Tibial nerve (tissue), 4 donors: ENCODE data around the gene FRMD4B. TPM values are rescaled to one million over a fixed set of nuclear protein-coding genes. Genes with fewer than 3 reads are reported as not detected.

Source experiments
- DNase-seq, 2 donors: peaks; one replicate each; pipeline ENCODE4 v3.0.0-alpha.2; 2019; ENCODE audit warnings: low spot score in 2 of 2
- H3K27ac ChIP-seq, 4 donors: fragments of 200-600 bp; sonication (generic) in 3 of 4; one replicate each; pipeline ENCODE4 v1.5.1; 2017 to 2019; ENCODE audit warnings: mild to moderate bottlenecking in 1 of 4
- H3K27me3 ChIP-seq, 2 donors: fragments of 200-600 bp; sonication (generic) in 1 of 2; one replicate each; pipeline versions ENCODE4 v1.5.1 to v1.6.0; 2017 to 2019
- H3K36me3 ChIP-seq, 3 donors: fragments of 200-600 bp; sonication (generic); one replicate each; pipeline ENCODE4 v1.5.1; 2018 to 2019
- H3K4me1 ChIP-seq, 4 donors: fragments of 200-600 bp; sonication (generic) in 3 of 4; one replicate each; pipeline ENCODE4 v1.5.1; 2017 to 2019
- H3K4me3 ChIP-seq, 4 donors: fragments of 200-600 bp; sonication (generic) in 3 of 4; one replicate each; pipeline ENCODE4 v1.5.1; 2017 to 2019; ENCODE audit warnings: mild to moderate bottlenecking in 1 of 4, moderate library complexity in 1 of 4
- H3K9me3 ChIP-seq, 4 donors: fragments of 200-600 bp; sonication (generic) in 3 of 4; one replicate each; pipeline ENCODE4 v1.5.1; 2017 to 2019
- CTCF ChIP-seq, 5 experiments: fragments of 200-600 bp in 3 of 5; fragments of 450-650 bp in 2 of 5; sonication (generic) in 3 of 5; IDR thresholded peaks; one replicate each; pipeline ENCODE4 v1.5.1; 2016 to 2019; ENCODE audit warnings: antibody characterized with exemption in 5 of 5, mild to moderate bottlenecking in 3 of 5, moderate library complexity in 2 of 5
- EP300 ChIP-seq, 2 donors: sonication (generic); formaldehyde crosslinking; IDR thresholded peaks; one replicate each; pipeline ENCODE4 v1.6.1; 2017; ENCODE audit warnings: antibody characterized with exemption in 2 of 2, mild to moderate bottlenecking in 1 of 2
- POLR2A ChIP-seq, 2 donors: fragments of 450-650 bp; IDR thresholded peaks; one replicate each; pipeline ENCODE4 v1.6.1; 2017; ENCODE audit warnings: antibody characterized with exemption in 2 of 2, mild to moderate bottlenecking in 2 of 2, moderate library complexity in 2 of 2
- WGBS, 2 donors: methylation state at CpG; one replicate each; pipeline ENCODE4 v1.1.5; 2018; 5-methylcytosine and 5-hydroxymethylcytosine counted together
- total RNA-seq, 4 donors: library from RNA; depleted of rRNA; stranded (reverse); fragments of >200 nt; gene quantifications; one replicate each; pipeline ENCODE4 v1.1.0, GENCODE V29; 2016

The FRMD4B gene
- total RNA-seq, 4 donors from 2014 or later, result 41.7 to 62.1 (median 56.1) TPM

- H3K27me3 ChIP-seq, result no peaks in the 10 kb centered on the region
- H3K27ac ChIP-seq, result no peak overlapping the region
- H3K9me3 ChIP-seq, result no peaks in the 10 kb centered on the region
- no peak for TF ChIP-seq POLR2A (IDR thresholded peaks at IDR 0.05)
- TF ChIP-seq EP300 (IDR thresholded peaks at IDR 0.05), result no peak
- no peak for TF ChIP-seq CTCF (IDR thresholded peaks at IDR 0.05)
- 83 to 95% methylated on average over 2 of the region's 2 CpGs for WGBS, 2 donors
- DNase-seq, result no peak
- H3K4me3 ChIP-seq, result no peak overlapping the region
- no peaks in the 10 kb centered on the region for H3K4me1 ChIP-seq
- no peaks in the 10 kb centered on the region for H3K36me3 ChIP-seq
Measured at GRCh38 chr3:69137412-69137811, 248.5 kb downstream of the FRMD4B start.

DNA sequence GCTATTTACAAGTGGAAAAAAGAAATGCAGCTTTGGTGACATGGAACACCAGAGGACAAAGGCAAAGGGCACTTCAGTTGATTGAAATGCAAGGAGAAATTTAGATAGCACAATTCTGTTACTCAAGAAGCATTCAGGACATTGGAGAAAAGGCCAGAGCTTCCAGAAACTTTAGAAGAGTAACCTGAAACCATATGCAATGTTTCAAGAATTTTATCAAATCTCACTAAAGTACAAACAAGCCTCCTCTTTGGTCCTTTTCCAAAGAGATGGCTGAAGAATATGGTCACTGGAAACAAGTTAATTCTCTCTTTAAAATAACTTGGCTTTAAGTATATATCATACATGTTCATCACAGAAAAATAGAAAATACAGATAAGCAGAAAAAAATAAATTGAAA lies 248.9 kb downstream of the FRMD4B start:
- TF ChIP-seq POLR2A (IDR thresholded peaks at IDR 0.05), result no peak
- no peak for TF ChIP-seq CTCF (IDR thresholded peaks at IDR 0.05)
- no peak for TF ChIP-seq EP300 (IDR thresholded peaks at IDR 0.05)
- H3K36me3 ChIP-seq, result no peaks in the 10 kb centered on the region

GRCh38 chr3:69130689-69131088 lies 255.2 kb downstream of the FRMD4B start:
- no peak overlapping the region for H3K4me3 ChIP-seq
- DNase-seq, result no peak
- TF ChIP-seq CTCF (IDR thresholded peaks at IDR 0.05) (no peak), POLR2A (IDR thresholded peaks at IDR 0.05) (no peak), EP300 (IDR thresholded peaks at IDR 0.05) (no peak)

More for the DNA sequence above, 248.9 kb downstream of the FRMD4B start:
- Histone ChIP-seq H3K9me3 (no peaks in the 10 kb centered on the region), H3K27me3 (no peaks in the 10 kb centered on the region), H3K4me1 (no peaks in the 10 kb centered on the region), H3K4me3 (no peak overlapping the region), H3K27ac (no peak overlapping the region)
- DNase-seq, result no peak

DNA sequence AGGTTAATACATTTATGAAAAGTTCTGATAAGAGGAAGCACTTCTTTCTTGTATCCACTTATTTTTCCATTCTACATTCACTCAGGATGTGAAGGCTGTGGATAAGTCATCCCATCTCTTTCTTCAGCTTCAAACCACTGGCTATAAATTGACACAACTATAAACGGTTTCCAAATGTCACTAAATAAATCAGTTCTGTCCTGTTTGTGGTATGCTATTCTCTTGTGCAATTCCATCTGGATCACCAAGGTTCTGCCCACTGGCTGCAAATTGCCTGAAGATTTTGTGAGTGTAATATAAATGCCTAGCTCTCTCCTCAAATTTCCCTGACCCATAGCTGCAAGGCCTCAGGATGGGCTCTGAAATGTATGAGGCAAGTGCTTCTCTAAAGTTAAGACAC lies 256.4 kb downstream of the FRMD4B start:
- Histone ChIP-seq H3K9me3 (no peaks in the 10 kb centered on the region), H3K4me1 (no peaks in the 10 kb centered on the region), H3K4me3 (no peak overlapping the region), H3K27ac (no peak overlapping the region), H3K27me3 (no peaks in the 10 kb centered on the region), H3K36me3 (no peaks in the 10 kb centered on the region)
- WGBS, 2 donors, result 19 to 20% methylated on average over 1 of the region's 1 CpG
- no peak for TF ChIP-seq CTCF (IDR thresholded peaks at IDR 0.05)
- TF ChIP-seq EP300 (IDR thresholded peaks at IDR 0.05), result no peak
- no peak for TF ChIP-seq POLR2A (IDR thresholded peaks at IDR 0.05)
- no peak for DNase-seq

More at GRCh38 chr3:69130689-69131088, 255.2 kb downstream of the FRMD4B start:
- Histone ChIP-seq H3K36me3 (no peaks in the 10 kb centered on the region), H3K4me1 (no peaks in the 10 kb centered on the region), H3K27me3 (no peaks in the 10 kb centered on the region), H3K27ac (no peak overlapping the region), H3K9me3 (no peaks in the 10 kb centered on the region)

DNA sequence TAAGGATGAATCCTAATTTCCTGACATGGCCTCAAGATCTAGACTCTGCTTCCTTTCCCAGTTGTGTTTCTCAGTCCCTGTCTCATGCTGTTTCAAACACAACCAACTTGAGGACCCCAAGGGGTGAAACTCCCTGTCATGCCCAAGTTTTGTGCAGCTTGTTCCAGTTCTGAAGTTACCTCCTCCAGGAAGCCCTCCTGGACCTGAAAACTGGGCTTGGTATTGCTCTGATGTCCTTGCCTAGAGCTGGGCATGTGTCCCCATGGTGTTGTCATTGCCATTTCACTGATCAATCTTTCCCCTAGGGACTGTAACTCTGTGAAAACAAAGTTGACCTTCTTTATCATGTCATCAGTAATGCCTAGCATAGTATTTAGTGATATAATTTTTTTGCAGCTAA lies 257.4 kb downstream of the FRMD4B start:
- no peak overlapping the region for H3K4me3 ChIP-seq

More for the DNA sequence above, 257.4 kb downstream of the FRMD4B start:
- DNase-seq, result no peak
- Histone ChIP-seq H3K9me3 (no peaks in the 10 kb centered on the region), H3K27ac (no peak overlapping the region), H3K36me3 (no peaks in the 10 kb centered on the region), H3K27me3 (no peaks in the 10 kb centered on the region), H3K4me1 (no peaks in the 10 kb centered on the region)
- TF ChIP-seq CTCF (IDR thresholded peaks at IDR 0.05), result no peak
- TF ChIP-seq POLR2A (IDR thresholded peaks at IDR 0.05), result no peak
- no peak for TF ChIP-seq EP300 (IDR thresholded peaks at IDR 0.05)
